ENCODE data around the gene THOC5. TPM values are rescaled to one million over a fixed set of nuclear protein-coding genes. Genes with fewer than 3 reads are reported as not detected.
A peak's percentile ranks its signal among the peaks of the same experiment; 100 is the strongest.

Gene THOC5
- total and polyA plus RNA-seq, 8 donors: 11.8 to 21.7 (median 17.3) TPM

DNA sequence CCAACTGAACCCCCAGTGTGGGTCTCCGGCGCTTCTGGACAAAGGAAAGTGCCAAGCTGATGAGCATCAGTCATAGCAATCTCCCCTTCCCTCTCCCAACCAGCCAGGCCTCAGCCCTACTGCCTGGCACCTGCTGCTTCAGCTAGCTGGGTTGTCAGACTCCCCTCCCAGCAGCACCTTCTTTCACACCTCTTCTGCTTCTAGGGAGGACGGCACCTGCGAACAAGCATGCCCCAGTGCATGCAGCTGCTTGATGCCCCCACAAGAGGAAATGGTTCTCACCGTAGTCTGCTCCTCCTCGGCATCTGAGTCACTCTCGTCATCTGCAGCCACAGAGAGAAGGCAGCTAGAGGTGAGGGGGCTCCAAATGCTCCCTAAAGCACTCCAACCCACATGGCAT is 25.4 kb downstream of the THOC5 start:
- DNase-seq: no peak
- H3K27ac ChIP-seq: no peak overlapping the region
- ATAC-seq: no peak
- H3K27me3 ChIP-seq: no peaks in the 10 kb centered on the region
- no peak overlapping the region for H3K4me3 ChIP-seq
- WGBS, 2 donors: 95 to 96% methylated on average over 7 of the region's 7 CpGs
- H3K36me3 ChIP-seq: peaks cover 0 to 62% (median 0%) of the 10 kb centered on the region in 3 donors
- intact Hi-C loops (cut with DNase I): loop anchor here in 1 of 3 donors (10.0 kb wide), 1 partner anchor 133 kb away; no protein-coding TSS in a partner anchor
- TF ChIP-seq, protein P1, sequence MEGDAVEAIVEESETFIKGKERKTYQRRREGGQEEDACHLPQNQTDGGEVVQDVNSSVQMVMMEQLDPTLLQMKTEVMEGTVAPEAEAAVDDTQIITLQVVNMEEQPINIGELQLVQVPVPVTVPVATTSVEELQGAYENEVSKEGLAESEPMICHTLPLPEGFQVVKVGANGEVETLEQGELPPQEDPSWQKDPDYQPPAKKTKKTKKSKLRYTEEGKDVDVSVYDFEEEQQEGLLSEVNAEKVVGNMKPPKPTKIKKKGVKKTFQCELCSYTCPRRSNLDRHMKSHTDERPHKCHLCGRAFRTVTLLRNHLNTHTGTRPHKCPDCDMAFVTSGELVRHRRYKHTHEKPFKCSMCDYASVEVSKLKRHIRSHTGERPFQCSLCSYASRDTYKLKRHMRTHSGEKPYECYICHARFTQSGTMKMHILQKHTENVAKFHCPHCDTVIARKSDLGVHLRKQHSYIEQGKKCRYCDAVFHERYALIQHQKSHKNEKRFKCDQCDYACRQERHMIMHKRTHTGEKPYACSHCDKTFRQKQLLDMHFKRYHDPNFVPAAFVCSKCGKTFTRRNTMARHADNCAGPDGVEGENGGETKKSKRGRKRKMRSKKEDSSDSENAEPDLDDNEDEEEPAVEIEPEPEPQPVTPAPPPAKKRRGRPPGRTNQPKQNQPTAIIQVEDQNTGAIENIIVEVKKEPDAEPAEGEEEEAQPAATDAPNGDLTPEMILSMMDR (IDR thresholded peaks at IDR 0.05): no peak
- H3K4me1 ChIP-seq: no peaks in the 10 kb centered on the region
- FAIRE-seq: no peak
- H3K9me3 ChIP-seq: no peaks in the 10 kb centered on the region

DNA sequence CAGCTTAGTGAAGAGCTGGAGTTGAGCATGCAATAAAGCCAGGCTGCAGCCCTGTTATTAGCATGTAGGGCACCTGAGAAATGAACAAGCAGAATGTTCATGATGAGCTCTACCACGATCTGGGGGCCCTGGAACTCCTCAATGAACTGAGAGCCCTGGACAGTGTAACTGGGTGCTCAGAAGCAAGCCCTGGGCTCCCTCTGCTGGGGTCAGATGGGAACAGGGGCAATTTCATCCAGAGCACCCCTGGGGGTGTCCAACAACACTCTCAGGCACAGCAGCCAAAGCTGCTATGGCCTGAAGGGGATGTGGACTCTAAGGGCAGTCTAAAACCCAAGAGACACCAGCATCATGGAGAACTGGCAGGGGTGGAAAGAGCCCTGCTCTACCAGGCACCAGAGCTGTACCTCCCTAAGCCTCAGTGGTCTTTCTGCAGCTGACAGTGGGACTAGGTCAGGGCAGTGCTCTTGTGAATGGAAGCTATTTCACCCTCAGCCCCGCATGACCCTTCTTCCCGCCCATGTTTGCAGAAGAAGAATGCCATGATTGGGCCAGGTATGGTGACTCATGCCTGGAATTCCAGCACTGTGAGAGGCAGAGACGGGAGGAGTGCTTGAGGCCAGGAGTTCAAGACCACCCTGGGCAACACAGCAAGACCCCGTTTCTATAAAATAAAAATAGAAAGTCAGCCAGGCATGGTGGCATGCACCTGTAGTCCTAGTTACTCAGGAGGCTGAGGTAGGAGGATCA is 28.9 kb downstream of the THOC5 start:
- TF ChIP-seq, protein P1 (IDR thresholded peaks at IDR 0.05): peak in 1 of 4 donors; percentile 11
- Histone ChIP-seq H3K4me1 (no peaks in the 10 kb centered on the region), H3K36me3 (peaks cover 0 to 69% (median 0%) of the 10 kb centered on the region in 3 donors), H3K4me3 (no peak overlapping the region), H3K27ac (no peak overlapping the region), H3K9me3 (no peaks in the 10 kb centered on the region), H3K27me3 (no peaks in the 10 kb centered on the region)
- intact Hi-C loops (cut with DNase I): loop anchor here in 1 of 3 donors (10.0 kb wide), 1 partner anchor 130 kb away; no protein-coding TSS in a partner anchor
- FAIRE-seq (no peak), DNase-seq (peak in 1 of 6 donors; percentile 33), ATAC-seq (peak in 3 of 4 donors; percentile 69 to 74 (median 72))
- WGBS, 2 donors: 52 to 56% methylated on average over 5 of the region's 5 CpGs

DNA sequence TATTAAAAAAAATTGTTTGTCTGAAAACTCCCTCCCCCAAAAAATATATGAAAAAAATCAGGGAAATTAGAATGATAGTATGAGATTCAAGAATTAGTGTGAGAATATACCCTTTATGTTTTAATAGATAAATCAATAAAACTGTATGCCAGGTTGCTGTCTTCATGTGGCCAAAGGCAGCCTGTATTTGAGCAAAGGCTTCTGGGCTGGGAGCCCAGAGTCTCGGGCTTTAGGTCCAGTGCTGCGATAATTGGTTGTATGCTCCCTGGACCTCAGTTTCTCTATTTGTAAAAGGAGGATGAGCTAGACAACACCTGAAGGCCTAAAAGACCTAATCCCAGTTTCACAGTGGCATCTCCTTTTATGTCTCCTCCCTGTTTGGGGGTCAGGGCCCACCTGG is 29.8 kb downstream of the THOC5 start:
- no peak for FAIRE-seq
- Histone ChIP-seq H3K4me1 (no peaks in the 10 kb centered on the region), H3K36me3 (peaks cover 0 to 73% (median 8%) of the 10 kb centered on the region in 3 donors), H3K27me3 (no peaks in the 10 kb centered on the region), H3K27ac (no peak overlapping the region), H3K9me3 (no peaks in the 10 kb centered on the region), H3K4me3 (no peak overlapping the region)
- TF ChIP-seq, protein P1 (IDR thresholded peaks at IDR 0.05): no peak
- intact Hi-C loops (cut with DNase I): loop anchor here in 1 of 3 donors (10.0 kb wide), 1 partner anchor 129 kb away; no protein-coding TSS in a partner anchor
- no peak for ATAC-seq
- no peak for DNase-seq
- 79 to 91% methylated on average over 2 of the region's 2 CpGs for WGBS, 2 donors

- Histone ChIP-seq H3K36me3 (peaks cover 0 to 70% (median 14%) of the 10 kb centered on the region in 3 donors), H3K27ac (no peak overlapping the region), H3K4me1 (no peaks in the 10 kb centered on the region), H3K4me3 (no peak overlapping the region), H3K27me3 (no peaks in the 10 kb centered on the region), H3K9me3 (no peaks in the 10 kb centered on the region)
- intact Hi-C loops (cut with DNase I): loop anchor here in 1 of 3 donors (10.0 kb wide), 1 partner anchor 127 kb away; no protein-coding TSS in a partner anchor
- FAIRE-seq: no peak
- no peak for ATAC-seq
- DNase-seq: no peak
- WGBS, 2 donors: 95 to 97% methylated on average over 7 of the region's 7 CpGs
- TF ChIP-seq, protein P1 (IDR thresholded peaks at IDR 0.05): no peak
Observed at GRCh38 chr22:29521526-29521925, 32.0 kb downstream of the THOC5 start.

- Histone ChIP-seq H3K27me3 (no peaks in the 10 kb centered on the region), H3K9me3 (no peaks in the 10 kb centered on the region), H3K36me3 (peaks cover 0 to 67% (median 14%) of the 10 kb centered on the region in 3 donors), H3K27ac (no peak overlapping the region), H3K4me3 (no peak overlapping the region), H3K4me1 (no peaks in the 10 kb centered on the region)
- WGBS, 2 donors: 73 to 77% methylated on average over 4 of the region's 4 CpGs
- no peak for ATAC-seq
- TF ChIP-seq, protein P1 (IDR thresholded peaks at IDR 0.05): no peak
- no peak for DNase-seq
- FAIRE-seq: no peak
- intact Hi-C loops (cut with DNase I): loop anchor here in 1 of 3 donors (10.0 kb wide), 1 partner anchor 126 kb away; no protein-coding TSS in a partner anchor
Observed at GRCh38 chr22:29520851-29521250, 32.7 kb downstream of the THOC5 start.
